ENCODE results near the gene HIGD2A. TPM values are rescaled to one million over a fixed set of nuclear protein-coding genes. Genes with fewer than 3 reads are reported as not detected.

The HIGD2A gene
- total and polyA plus RNA-seq, 2 donors (not counting 3 experiments of a cell fraction or from before 2014, with no cell fraction given): 96.2 to 210 TPM

GRCh38 chr5:176387384-176387925 is 1.1 kb upstream of the HIGD2A start:
- no peak overlapping the region for H2AFZ ChIP-seq (ENCODE audit: low read depth, low read length)
- no peaks in the 10 kb centered on the region for H4K20me1 ChIP-seq (replicated peaks; ENCODE audit: control insufficient read depth, extremely low read depth, insufficient read depth, low read length)
- BruUV-seq (replicated peaks): no TSS peak
- peak overlapping the region; percentile 23 to 85 (median 65) for H3K4me3 ChIP-seq (replicated peaks in 1 of 3; ENCODE audit: insufficient read depth in 1 of 3, low read depth in 1 of 3, low read length in 3 of 3)
- peak overlapping the region; percentile 91 for H3K4me2 ChIP-seq (ENCODE audit: insufficient read depth, low read length)
- H3K4me1 ChIP-seq (ENCODE audit: control insufficient read depth, extremely low read depth, insufficient read depth, low read length): peaks cover 14% of the 10 kb centered on the region
- TF ChIP-seq, protein P1, sequence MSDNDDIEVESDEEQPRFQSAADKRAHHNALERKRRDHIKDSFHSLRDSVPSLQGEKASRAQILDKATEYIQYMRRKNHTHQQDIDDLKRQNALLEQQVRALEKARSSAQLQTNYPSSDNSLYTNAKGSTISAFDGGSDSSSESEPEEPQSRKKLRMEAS (IDR thresholded peaks at IDR 0.05; ENCODE audit: insufficient read depth, insufficient read length): no peak
- TF ChIP-seq JUN (IDR thresholded peaks at IDR 0.05; ENCODE audit: borderline replicate concordance, insufficient read depth, insufficient read length, low read depth) (no peak), EZH2 (IDR thresholded peaks at IDR 0.05; ENCODE audit: borderline replicate concordance, low read depth, low read length, severe bottlenecking) (no peak), POLR2A (IDR thresholded peaks at IDR 0.05; ENCODE audit: low read depth, low read length) (no peak), MYC (IDR thresholded peaks at IDR 0.05; ENCODE audit: low read depth, low read length) (no peak), GATA2 (IDR thresholded peaks at IDR 0.05; ENCODE audit: insufficient read depth, insufficient read length, low read depth, low read length) (no peak), CTCF (IDR thresholded peaks at IDR 0.05; ENCODE audit: extremely low read depth in 1 of 2, insufficient read depth in 1 of 2, low read depth in 1 of 2, low read length in 2 of 2) (no peak), POLR2AphosphoS5 (IDR thresholded peaks at IDR 0.05; ENCODE audit: insufficient read depth, low read depth, low read length) (no peak), FOS (IDR thresholded peaks at IDR 0.05; ENCODE audit: borderline replicate concordance, insufficient read depth, low read length) (no peak)
- peaks cover 7 to 20% of the 10 kb centered on the region in 2 experiments for H3K36me3 ChIP-seq (ENCODE audit: control insufficient read depth in 2 of 2, extremely low read depth in 1 of 2, insufficient read depth in 2 of 2, low read length in 2 of 2)
- ChIA-PET CTCF (no interaction called here), POLR2A (interaction anchor here (0.8 kb wide), 1 partner anchor 150 kb away, joined by 4 read pairs; no protein-coding TSS in a partner anchor)
- H3K27me3 ChIP-seq (ENCODE audit: control insufficient read depth in 2 of 2, insufficient read depth in 2 of 2, low read length in 2 of 2): no peaks in the 10 kb centered on the region
- H3K27ac ChIP-seq (ENCODE audit: insufficient read depth, low read depth, low read length): peak overlapping the region; percentile 1
- no peaks in the 10 kb centered on the region for H3K9me1 ChIP-seq (replicated peaks; ENCODE audit: control insufficient read depth, extremely low read depth, insufficient read depth, low read length)
- peak overlapping the region; percentile 89 for H3K9ac ChIP-seq (replicated peaks; ENCODE audit: extremely low read depth, insufficient read depth, low read length)
- no peaks in the 10 kb centered on the region for H3K9me3 ChIP-seq (replicated peaks; ENCODE audit: control insufficient read depth, insufficient read depth, low read length)
- DNase-seq (ENCODE audit: low read depth, low spot score) (peak; percentile 18), FAIRE-seq (peak; percentile 61)
- dilution Hi-C loops (cut with MboI; ENCODE audit: extremely low pct_ligation_motif_present, low sequenced_read_pairs) (no loop called here), intact Hi-C loops (cut with micrococcal nuclease) (loop anchor here (10.0 kb wide), 1 partner anchor 1207 kb away; the partner anchor contains the start of gene TMED9)
- peaks cover 34% of the 10 kb centered on the region for H3K79me2 ChIP-seq (ENCODE audit: control insufficient read depth, insufficient read depth, low read length)
